GM19395 (cell line): ENCODE data around the gene CTSD.
"Not testable (repeated sequence)": the region's sequence is repeated elsewhere in the genome, so short reads cannot be mapped to it uniquely, and the experiment has no call there.

Experiments
- ATAC-seq: cut with Tn5 transposase; IDR thresholded peaks from one replicate; pipeline ENCODE4 v1.9.1; 2021; ENCODE audit warnings: mild to moderate bottlenecking, moderate library complexity; ENCODE audit not compliant: unreplicated experiment

The CTSD gene

DNA sequence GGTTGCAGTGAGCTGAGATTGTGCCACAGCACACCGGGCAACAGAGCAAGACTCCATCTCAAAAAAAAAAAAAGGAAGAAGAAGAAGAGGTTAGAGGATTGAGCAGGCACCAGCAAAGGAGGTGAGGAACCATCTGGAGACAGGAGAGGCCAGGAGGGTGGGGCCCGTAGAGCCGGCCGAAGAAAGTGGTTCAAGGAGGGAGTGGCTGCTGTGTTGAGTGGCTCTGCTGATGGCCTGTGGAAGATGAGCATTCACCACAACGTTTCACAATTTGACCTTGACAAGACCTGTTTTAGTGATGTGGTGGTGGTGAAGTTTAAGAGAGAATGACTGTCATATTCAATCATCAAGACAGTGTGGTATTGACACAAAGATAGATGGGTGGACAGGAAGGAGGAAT, 6.8 kb upstream of the CTSD start:
- ATAC-seq: no peak

- ATAC-seq: no peak
Observed at GRCh38 chr11:1770061-1770460, 6.3 kb upstream of the CTSD start.

DNA sequence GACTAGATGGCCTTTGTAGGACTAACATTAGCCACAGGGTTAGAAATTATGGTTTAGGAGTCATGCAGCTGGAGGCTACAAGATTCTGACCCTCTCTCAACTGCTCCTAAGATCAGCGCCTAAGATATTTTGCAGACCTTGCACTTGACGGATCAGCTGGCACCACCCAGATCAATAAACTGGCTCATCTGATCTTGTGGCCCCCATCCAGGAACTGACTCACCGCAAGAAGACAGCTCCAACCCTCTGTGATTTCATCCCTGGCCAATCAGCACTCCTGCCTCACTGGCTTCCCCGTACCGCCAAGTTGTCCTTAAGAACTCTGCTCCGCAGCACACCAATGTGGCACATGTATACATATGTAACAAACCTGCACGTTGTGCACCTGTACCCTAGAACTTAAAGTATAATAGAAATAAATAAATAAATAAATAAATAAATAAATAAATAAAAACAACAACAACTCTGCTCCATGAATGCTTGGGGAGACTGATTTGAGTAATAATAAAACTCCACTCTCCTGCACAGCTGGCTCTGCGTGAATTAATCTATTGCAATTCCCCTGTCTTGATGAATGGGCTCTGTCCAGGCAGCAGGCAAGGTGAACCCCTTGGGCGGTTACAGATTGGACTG, 5.7 kb upstream of the CTSD start:
- not testable (repeated sequence) for ATAC-seq

DNA sequence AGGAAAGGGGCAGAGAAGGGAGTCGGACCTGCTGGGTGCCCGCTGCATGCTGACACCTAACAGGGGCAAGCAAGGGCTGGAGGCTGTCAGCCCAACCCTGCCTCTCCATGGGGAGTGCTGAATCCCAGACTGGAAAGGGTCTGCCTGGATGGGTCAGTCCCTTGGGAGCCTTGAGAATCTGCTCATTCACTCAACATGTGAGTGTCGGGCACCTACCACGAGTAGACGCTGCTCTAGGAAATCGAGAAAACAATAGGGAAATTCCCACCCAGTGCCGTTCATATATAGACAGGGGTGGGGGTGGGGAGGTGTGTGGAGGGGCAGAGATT, 4.4 kb upstream of the CTSD start:
- ATAC-seq: no peak

- ATAC-seq: no peak
Observed at GRCh38 chr11:1767399-1768140, 3.8 kb upstream of the CTSD start.

DNA sequence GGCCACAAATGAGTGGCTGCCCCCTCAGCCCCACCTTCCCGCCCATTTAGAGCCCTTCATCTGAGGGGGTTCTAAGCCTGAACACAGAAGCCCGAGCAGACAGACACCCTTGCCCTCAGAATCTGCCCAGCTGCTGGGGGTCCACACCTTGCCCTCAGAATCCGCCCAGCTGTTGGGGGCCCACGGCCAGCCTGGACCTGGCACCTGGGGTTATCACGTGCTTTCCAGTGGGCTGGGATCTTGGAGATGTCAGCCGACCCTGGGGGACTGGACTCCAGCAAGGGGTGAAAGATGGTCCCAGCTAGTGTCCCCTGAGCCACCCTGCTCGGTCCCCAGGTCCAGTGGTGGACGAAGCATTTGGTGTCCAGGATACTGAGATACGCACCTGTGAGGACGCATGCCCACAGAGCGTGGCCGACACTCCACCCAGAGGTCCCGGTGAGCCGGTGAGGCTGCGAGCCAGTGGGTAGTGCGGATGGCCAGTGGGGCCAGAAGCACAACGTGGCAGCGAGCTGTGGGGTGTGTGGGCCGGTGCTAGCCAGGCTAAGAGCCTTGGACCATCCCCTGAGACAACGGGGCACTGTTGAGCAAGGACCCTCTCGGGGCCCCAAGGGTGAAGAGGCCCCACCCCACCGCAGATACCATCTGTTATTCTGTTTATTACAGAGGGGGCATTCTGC, 3.1 kb upstream of the CTSD start:
- no peak for ATAC-seq

DNA sequence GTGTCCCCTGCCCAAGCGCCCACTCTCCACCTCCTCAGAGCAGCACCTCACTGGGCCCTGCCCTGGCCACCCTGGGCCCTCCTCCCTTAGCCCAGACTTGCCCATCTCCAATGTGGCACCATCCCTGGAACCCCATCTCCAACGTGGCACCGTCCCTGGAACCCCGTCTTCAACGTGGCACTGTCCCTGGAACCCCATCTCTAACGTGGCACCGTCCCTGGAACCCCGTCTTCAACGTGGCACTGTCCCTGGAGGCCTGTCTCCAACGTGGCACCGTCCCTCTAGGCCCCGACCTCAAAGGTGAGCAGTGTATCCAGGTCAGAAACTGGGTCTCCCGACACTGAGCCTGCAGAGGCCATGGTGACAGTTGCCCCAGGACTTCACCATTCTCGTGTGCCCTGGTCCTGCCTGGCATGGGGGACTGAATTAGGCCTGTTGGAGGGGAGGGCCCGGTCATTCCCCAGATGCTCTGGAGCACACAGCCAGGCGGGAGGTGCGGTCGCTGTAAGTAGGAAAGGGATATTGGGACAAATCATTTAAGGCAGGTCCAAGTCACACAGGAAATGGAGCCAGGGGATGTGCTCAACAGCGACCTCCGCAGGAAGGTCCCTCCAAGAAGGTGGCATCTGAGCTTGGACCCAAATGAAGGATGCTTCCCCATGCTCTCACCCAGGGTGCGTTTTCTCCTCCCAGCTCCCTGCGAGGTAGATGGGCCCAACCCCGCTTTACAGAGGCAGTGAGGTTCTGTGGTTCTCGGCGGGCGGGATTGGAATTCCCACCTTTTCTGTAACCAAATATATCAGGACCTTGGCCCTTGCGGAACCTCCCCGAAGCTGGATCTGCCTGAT, 2.4 kb upstream of the CTSD start:
- ATAC-seq: no peak

- peak; percentile 37 for ATAC-seq
Observed at GRCh38 chr11:1763336-1763795, 361 bp downstream of the CTSD start.

GRCh38 chr11:1762537-1763302, 1.0 kb downstream of the CTSD start:
- ATAC-seq: no peak

- no peak for ATAC-seq
Observed at GRCh38 chr11:1761857-1762536, 1.7 kb downstream of the CTSD start.

- ATAC-seq: no peak
Observed at GRCh38 chr11:1761110-1761856, 2.4 kb downstream of the CTSD start.

DNA sequence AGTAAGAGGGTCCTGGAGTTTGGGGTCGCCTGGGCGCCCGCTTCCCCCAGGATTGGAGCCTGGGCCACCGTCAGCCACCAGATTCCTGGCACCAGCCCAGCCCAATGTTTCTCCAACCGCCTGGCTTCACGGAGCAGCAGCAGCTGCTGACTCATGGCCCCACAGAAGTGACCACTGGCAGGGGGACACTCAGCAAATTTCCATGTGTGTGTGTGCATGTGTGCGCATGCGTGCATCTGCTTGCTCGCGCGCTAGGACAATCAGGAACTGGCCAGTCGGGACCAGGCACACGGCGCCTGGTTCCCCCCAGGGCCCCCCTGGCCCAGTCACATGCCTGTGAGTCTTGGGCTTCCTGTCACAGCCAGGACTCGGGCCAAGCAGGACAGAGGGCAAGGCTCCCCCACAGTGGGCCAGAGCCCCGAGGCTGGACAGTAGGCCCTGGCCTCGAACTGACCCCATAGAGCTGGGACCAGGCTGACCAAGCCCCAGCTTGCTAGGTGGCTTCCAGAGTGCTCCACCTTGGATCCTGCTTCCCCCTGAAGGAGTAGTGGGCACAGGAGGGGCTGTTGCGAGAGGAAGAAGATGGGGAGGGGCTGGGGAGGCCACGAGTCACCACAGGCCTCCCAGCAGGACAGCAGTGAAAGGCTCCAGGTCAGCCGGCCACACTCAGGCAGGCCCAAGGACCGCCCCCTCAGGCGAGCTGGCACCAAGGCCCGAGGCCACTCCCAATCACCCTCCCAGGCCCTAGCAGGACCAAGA, 3.2 kb downstream of the CTSD start:
- ATAC-seq: no peak

DNA sequence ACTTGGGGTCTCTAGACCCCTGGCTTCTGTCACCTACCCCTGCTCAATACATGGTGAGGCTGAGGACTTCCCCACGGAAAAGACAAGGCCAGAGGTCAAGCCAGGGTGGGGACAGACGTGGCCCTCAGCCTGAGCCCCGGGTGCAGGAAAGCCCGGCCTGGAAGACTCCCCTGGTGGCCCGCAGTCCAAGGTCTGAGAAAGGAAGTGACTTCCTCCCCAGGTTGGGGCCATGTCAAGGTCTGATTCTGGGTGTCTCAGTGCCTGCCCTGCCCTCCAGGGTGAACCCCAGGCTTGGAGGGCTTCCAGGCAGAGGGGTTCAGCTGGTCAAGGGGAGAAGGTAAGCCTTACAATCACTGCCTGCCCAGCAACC, 3.9 kb downstream of the CTSD start:
- no peak for ATAC-seq

GRCh38 chr11:1759151-1759850, 4.4 kb downstream of the CTSD start:
- ATAC-seq: no peak

GRCh38 chr11:1758611-1759150, 5.0 kb downstream of the CTSD start:
- no peak for ATAC-seq

GRCh38 chr11:1757861-1758610, 5.7 kb downstream of the CTSD start:
- ATAC-seq: no peak
